Gastroesophageal sphincter (tissue), 4 donors: ENCODE results near the gene BAIAP2L1. TPM values are rescaled to one million over a fixed set of nuclear protein-coding genes. Genes with fewer than 3 reads are reported as not detected.
A peak's percentile ranks its signal among the peaks of the same experiment; 100 is the strongest.

Experiments used
- ATAC-seq: fragments of 150-250 bp; one replicate; pipeline ENCODE4 v1.9.1; 2016; ENCODE audit warnings: mild to moderate bottlenecking, moderate library complexity
- H3K27ac ChIP-seq, 4 donors: fragments of 200-600 bp; sonication (generic) in 3 of 4; 1 replicate in 3 of 4; 2 replicates in 1 of 4; pipeline ENCODE4 v1.5.1; 2016 to 2019
- H3K27me3 ChIP-seq: fragments of 200-600 bp; sonication (generic); one replicate; pipeline ENCODE4 v1.5.1; 2019
- H3K36me3 ChIP-seq, 2 donors: fragments of 200-600 bp; sonication (generic); one replicate each; pipeline ENCODE4 v1.5.1; 2019; ENCODE audit warnings: control low read depth in 1 of 2
- H3K4me1 ChIP-seq, 3 donors: fragments of 200-600 bp; sonication (generic); 1 replicate in 2 of 3; 2 replicates in 1 of 3; pipeline ENCODE4 v1.5.1; 2016 to 2019; ENCODE audit warnings: control low read depth in 2 of 3
- H3K4me3 ChIP-seq, 2 donors: fragments of 200-600 bp; sonication (generic); one replicate each; pipeline ENCODE4 v1.5.1; 2019; ENCODE audit warnings: mild to moderate bottlenecking in 1 of 2, moderate library complexity in 1 of 2
- H3K9me3 ChIP-seq, 3 donors: fragments of 200-600 bp; sonication (generic); one replicate each; pipeline ENCODE4 v1.5.1; 2017 to 2019; ENCODE audit warnings: control low read depth in 2 of 3
- EP300 ChIP-seq: sonication (generic); formaldehyde crosslinking; IDR thresholded peaks from one replicate; pipeline ENCODE4 v1.6.1; 2017; ENCODE audit warnings: antibody characterized with exemption, mild to moderate bottlenecking
- POLR2A ChIP-seq, 2 donors: fragments of 450-650 bp; IDR thresholded peaks; one replicate each; pipeline ENCODE4 v1.6.1; 2017; ENCODE audit warnings: antibody characterized with exemption in 2 of 2, mild to moderate bottlenecking in 2 of 2, moderate library complexity in 1 of 2
- POLR2AphosphoS5 ChIP-seq: sonication (generic); formaldehyde crosslinking; IDR thresholded peaks from one replicate; pipeline ENCODE4 v1.6.1; 2017; ENCODE audit warnings: antibody characterized with exemption
- WGBS, 2 donors: methylation state at CpG; one replicate each; pipeline ENCODE4 v1.1.5; 2018; ENCODE audit warnings: low coverage in 1 of 2; 5-methylcytosine and 5-hydroxymethylcytosine counted together
- total RNA-seq, 4 donors: library from RNA; depleted of rRNA; stranded (reverse); fragments of >200 nt; gene quantifications; one replicate each; pipeline ENCODE4 v1.1.0, GENCODE V29; 2016
- TF ChIP-seq, protein P1 (sequence below), 4 experiments: fragments of 200-600 bp in 2 of 4; fragments of 450-650 bp in 2 of 4; sonication (generic) in 1 of 4; IDR thresholded peaks; one replicate each; pipeline ENCODE4 v1.5.1; 2017 to 2019; ENCODE audit warnings: antibody characterized with exemption in 4 of 4, mild to moderate bottlenecking in 2 of 4, moderate library complexity in 2 of 4

Gene BAIAP2L1
- total RNA-seq, 4 donors from 2014 or later, result 0.13 to 6.7 (median 2.1) TPM

- 80% methylated on average over 3 to 4 of the region's 14 CpGs for WGBS, 2 donors
- Histone ChIP-seq H3K4me3 (no peak overlapping the region), H3K27ac (no peak overlapping the region), H3K27me3 (no peaks in the 10 kb centered on the region), H3K36me3 (peaks cover 0 to 55% of the 10 kb centered on the region in 2 donors), H3K4me1 (peaks cover 0 to 28% (median 0%) of the 10 kb centered on the region in 3 donors), H3K9me3 (no peaks in the 10 kb centered on the region)
- TF ChIP-seq POLR2AphosphoS5, result no peak
- TF ChIP-seq, protein P1, sequence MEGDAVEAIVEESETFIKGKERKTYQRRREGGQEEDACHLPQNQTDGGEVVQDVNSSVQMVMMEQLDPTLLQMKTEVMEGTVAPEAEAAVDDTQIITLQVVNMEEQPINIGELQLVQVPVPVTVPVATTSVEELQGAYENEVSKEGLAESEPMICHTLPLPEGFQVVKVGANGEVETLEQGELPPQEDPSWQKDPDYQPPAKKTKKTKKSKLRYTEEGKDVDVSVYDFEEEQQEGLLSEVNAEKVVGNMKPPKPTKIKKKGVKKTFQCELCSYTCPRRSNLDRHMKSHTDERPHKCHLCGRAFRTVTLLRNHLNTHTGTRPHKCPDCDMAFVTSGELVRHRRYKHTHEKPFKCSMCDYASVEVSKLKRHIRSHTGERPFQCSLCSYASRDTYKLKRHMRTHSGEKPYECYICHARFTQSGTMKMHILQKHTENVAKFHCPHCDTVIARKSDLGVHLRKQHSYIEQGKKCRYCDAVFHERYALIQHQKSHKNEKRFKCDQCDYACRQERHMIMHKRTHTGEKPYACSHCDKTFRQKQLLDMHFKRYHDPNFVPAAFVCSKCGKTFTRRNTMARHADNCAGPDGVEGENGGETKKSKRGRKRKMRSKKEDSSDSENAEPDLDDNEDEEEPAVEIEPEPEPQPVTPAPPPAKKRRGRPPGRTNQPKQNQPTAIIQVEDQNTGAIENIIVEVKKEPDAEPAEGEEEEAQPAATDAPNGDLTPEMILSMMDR (IDR thresholded peaks at IDR 0.05), result peak in 2 of 4 experiments; percentile 42 to 57
- ATAC-seq, result no peak
These were observed 106.0 kb downstream of the BAIAP2L1 start for GRCh38 chr7:98294798-98295382.

DNA sequence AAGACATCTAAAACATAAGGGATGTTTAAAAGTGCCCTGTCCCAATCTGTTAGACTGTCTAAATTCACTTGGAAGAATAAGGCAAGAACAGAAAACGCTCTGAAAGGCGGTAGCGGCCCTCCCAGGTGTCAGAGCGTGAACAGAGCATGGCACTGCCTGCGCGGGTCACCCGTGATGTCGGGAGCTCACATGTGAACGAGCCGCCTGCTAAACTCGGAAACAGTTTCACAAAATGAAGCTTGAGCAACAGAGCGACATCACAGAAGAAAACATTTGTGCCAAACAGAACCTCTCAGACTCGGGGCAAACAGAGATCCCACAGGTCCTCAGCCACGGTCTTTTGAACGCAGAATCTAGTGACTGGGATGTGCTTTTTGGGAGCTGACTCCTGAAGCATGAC is 106.6 kb downstream of the BAIAP2L1 start:
- Histone ChIP-seq H3K27ac (no peak overlapping the region), H3K9me3 (no peaks in the 10 kb centered on the region), H3K36me3 (peaks cover 0 to 61% of the 10 kb centered on the region in 2 donors), H3K27me3 (no peaks in the 10 kb centered on the region), H3K4me3 (no peak overlapping the region), H3K4me1 (peaks cover 0 to 34% (median 0%) of the 10 kb centered on the region in 3 donors)
- TF ChIP-seq POLR2AphosphoS5 (no peak), POLR2A (IDR thresholded peaks at IDR 0.05) (no peak)
- TF ChIP-seq, protein P1 (IDR thresholded peaks at IDR 0.05), result no peak
- ATAC-seq, result no peak
- 80 to 86% methylated on average over 8 to 15 of the region's 15 CpGs for whole genome bisulfite sequencing, 2 donors

DNA sequence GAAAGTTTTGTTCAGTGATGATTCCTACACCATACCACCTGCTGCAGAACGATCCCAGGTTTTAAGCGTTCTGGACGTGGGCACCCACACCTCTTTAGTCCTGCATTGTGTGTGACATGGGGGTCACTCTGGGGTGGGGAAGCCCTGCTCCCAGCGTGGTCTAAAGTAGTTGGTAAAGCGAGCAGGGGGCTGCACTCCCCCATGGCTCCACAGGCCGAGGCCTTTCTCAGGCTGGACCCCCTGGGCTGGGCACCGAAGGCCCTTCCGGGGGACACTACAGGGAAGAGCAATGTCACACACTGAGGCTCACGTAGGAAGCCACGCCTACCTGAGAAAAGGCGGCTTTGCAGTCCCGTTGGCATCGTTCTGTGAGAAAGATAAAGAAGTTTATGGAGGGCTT is 107.1 kb downstream of the BAIAP2L1 start:
- peak; percentile 7 for ATAC-seq
- Histone ChIP-seq H3K36me3 (peaks cover 0 to 67% of the 10 kb centered on the region in 2 donors), H3K27ac (no peak overlapping the region), H3K27me3 (no peaks in the 10 kb centered on the region), H3K4me1 (peaks cover 0 to 39% (median 0%) of the 10 kb centered on the region in 3 donors), H3K9me3 (no peaks in the 10 kb centered on the region), H3K4me3 (no peak overlapping the region)
- TF ChIP-seq POLR2AphosphoS5, result no peak
- TF ChIP-seq, protein P1 (IDR thresholded peaks at IDR 0.05), result no peak
- no peak for TF ChIP-seq POLR2A (IDR thresholded peaks at IDR 0.05)
- TF ChIP-seq EP300, result no peak
- WGBS, 2 donors, result 74 to 80% methylated on average over 3 to 8 of the region's 13 CpGs

DNA sequence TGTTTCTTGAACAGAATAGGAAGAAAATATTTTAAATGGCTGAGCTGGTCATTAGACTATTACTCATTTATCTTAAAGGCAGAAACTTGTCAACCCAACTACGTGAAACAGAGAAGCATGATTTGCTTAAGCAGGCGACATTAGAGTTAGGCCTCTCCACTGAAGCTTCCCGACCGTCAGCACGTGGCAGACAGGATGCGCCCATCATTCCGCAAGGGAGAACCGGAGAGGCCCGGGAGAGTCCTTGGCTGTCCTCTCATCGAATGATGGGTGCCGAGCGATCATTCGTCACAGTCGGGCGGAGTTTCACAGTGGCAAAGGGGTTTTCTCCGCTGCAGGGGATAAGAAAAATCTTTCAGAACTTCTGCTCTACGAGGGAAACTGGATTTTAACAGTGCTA is 107.6 kb downstream of the BAIAP2L1 start:
- Histone ChIP-seq H3K9me3 (no peaks in the 10 kb centered on the region), H3K36me3 (peaks cover 0 to 72% of the 10 kb centered on the region in 2 donors), H3K27ac (no peak overlapping the region), H3K4me1 (peaks cover 0 to 44% (median 1%) of the 10 kb centered on the region in 3 donors), H3K27me3 (no peaks in the 10 kb centered on the region), H3K4me3 (no peak overlapping the region)
- ATAC-seq, result no peak
- WGBS, 2 donors, result 71% methylated on average over 15 of the region's 17 CpGs; no CpG with 5 or more reads in 1 of the 2 donors
- TF ChIP-seq EP300, result no peak
- no peak for TF ChIP-seq POLR2AphosphoS5
- no peak for TF ChIP-seq POLR2A (IDR thresholded peaks at IDR 0.05)
- TF ChIP-seq, protein P1 (IDR thresholded peaks at IDR 0.05), result no peak

DNA sequence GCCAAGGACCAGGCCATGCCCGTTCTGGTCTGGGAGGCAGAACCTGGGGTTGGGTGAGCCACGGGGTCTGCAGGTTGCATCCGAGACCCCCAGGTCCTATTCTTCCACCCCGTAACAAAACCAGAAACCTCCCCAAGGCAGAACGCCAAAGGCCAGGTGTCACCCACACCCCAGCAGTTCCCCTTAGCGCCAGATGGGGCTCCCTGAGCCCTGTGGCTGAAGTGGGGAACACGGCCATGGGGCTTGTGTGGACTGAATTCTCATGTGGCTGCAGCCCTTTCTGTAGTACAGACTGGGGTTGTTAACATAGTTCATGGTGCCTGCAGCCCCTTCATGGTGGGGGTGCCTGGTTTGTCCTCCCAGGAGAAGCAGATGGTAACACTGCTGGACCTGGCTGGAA is 109.2 kb downstream of the BAIAP2L1 start:
- no peaks in the 10 kb centered on the region for H3K9me3 ChIP-seq
- peaks cover 0 to 87% of the 10 kb centered on the region in 2 donors for H3K36me3 ChIP-seq
- WGBS, 2 donors, result 80% methylated on average over 5 of the region's 7 CpGs; no CpG with 5 or more reads in 1 of the 2 donors
- ATAC-seq, result no peak
- no peak overlapping the region for H3K4me3 ChIP-seq
- H3K27me3 ChIP-seq, result no peaks in the 10 kb centered on the region
- TF ChIP-seq EP300, result no peak
- TF ChIP-seq POLR2AphosphoS5, result no peak
- no peak for TF ChIP-seq POLR2A (IDR thresholded peaks at IDR 0.05)
- TF ChIP-seq, protein P1 (IDR thresholded peaks at IDR 0.05), result no peak
- peaks cover 0 to 52% (median 17%) of the 10 kb centered on the region in 3 donors for H3K4me1 ChIP-seq
- H3K27ac ChIP-seq, result no peak overlapping the region
